T-helper 1 cell (primary cell): ENCODE data around the gene PRKAA2.
"Not testable (repeated sequence)": the region's sequence is repeated elsewhere in the genome, so short reads cannot be mapped to it uniquely, and the experiment has no call there.

Source experiments
- DNase-seq, 5 donors: peaks; one replicate each; pipeline ENCODE4 v3.0.0-alpha.2; 2012 to 2020
- total RNA-seq, 4 donors: gene quantifications; one replicate each; lab custom pipeline; 2026; lab: John Stamatoyannopoulos, UW

The PRKAA2 gene
- 0 to 0.23 (median 0) reads per million in 4 donors for total RNA-seq

DNA sequence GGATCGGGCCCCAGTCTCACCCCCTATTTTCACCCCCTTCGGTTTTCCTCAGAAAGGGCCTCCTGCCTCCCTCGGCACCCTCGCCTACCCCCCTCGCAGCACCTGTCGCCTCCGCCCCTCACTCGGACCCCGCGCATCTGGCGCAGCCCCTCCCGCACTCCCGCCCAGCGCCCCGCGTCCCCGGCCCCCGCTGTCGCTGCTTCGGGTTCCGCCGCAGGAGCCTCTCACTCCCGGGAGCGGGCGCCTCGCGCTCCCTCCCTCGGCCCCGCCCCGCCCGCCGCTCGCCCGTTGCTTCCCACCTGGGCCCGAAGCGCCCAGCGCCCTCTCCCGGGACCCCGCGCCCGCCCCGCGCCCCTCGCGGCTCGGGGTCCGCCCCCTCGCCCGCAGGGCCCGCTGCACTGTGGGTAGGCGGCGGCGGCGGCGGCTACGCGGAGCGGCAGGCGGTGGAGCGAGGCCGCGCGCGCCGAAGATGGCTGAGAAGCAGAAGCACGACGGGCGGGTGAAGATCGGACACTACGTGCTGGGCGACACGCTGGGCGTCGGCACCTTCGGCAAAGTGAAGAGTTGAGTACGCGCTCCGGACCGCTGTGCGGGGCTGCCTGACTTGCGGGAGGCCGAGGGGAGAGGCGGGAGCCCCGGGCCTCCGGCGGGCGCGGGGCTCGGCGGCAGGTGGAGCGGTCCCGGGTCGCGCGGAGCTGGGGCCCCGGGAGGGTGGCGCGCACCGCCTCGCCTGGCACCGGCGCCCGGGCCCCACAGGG, at the start of gene PRKAA2:
TSS of gene PRKAA2 (plus strand) at position 396 of the 758 bp plus-strand sequence. CDS start at position 470, 74 bp downstream.
- DNase-seq, result no peak

DNA sequence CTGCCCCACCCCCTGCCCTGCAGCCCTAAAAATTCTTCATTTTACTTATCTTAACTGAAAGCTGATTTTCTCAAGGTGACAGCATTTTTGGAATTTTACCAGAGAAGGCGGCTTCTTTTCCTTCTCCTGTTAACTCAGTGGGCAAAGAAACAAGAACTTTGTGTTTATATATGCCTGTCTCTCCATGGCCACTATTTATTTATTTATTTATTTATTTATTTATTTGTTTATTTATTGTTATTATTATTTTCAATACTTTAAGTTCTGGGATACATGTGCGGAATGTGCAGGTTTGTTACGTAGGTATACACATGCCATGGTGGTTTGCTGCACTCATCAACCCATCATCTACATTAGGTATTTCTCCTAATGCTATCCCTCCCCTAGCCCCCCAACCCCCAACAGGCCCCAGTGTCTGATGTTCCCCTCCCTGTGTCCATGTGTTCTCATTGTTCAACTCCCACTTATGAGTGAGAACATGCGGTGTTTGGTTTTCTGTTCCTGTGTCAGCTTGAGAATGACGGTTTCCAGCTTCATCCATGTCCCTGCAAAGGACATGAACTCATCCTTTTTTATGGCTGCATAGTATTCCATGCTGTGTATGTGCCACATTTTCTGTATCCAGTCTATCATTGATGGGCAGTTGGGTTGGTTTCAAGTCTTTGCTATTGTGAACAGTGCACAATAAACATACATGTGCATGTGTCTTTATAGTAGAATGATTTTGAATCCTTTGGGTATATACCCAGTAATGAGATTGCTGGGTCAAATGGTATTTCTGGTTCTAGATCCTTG, 49.5 kb upstream of the PRKAA2 start:
- not testable (repeated sequence) for DNase-seq

DNA sequence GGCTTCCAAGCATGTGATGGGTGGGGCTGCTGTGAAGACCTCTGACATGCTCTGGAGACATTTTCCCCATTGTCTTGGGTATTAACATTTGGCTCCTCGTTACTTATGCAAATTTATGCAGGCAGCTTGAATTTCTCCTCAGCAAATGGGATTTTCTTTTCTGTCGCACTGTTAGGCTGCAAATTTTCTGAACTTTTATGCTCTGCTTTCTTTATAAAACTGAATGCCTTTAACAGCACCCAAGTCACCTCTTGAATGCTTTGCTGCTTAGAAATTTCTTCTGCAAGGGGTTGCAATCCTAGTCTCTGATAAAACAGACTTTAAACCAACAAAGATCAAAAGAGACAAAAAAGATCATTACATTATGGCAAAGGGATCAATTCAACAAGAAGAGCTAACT, 35.0 kb upstream of the PRKAA2 start:
- DNase-seq, result not testable (repeated sequence)

DNA sequence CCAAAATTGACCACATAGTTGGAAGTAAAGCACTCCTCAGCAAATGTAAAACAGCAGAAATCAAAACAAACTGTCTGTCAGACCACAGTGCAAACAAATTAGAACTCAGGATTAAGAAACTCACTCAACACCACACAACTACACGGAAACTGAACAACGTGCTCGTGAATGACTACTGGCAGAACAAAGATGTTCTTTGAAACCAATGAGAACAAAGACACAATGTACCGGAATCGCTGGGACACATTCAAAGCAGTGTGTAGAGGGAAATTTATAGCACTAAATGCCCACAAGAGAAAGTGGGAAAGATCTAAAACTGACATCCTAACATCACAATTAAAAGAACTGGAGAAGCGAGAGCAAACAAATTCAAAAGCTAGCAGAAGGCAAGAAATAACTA, 34.3 kb upstream of the PRKAA2 start:
- not testable (repeated sequence) for DNase-seq

DNA sequence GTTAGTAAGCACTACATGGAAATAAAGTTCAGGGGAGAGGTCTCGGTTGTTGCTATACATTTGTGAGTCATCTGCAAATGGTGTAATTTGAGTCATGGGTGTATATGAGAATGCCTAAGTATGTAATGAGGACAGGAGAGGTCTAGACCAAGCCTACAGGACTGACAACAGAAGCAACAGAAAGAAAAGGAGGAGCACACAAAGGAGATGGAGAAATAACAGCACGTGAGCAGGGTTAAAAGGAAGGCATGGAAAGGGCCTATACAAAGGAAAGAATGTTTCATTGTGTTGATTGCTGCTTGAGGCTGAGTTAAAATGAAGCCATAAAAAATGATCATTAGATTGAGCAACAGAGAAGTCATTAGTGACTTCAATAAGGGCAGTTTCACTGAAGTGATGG, 28.0 kb upstream of the PRKAA2 start:
- DNase-seq, result no peak

DNA sequence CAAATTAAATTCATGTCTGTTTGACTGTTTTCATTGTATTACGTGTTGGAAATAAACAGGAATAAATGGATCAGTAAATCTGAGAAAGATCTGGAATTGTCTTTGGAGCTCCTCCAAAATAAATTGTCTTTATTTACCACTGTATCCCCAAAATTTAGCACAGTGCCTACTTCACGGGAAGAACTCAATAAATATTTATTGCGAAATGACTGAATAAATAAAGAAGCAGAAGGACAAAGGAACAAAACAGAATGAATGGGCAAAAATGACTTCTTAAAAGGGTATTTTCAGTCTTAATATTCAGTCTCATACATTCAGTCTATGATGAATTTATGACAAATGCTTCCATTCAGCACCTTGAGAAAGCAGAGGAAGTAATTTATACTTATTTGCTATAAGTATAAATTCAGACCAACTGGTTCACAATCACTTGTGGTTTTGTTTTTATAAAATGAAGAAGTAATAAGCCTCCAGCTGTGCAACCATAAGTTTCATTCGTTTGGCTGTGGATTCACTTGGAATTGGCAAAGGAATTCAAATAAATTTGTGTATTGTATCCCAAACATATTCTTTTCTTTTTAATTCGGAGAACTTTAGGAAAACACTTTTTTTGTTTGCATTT, 19.2 kb upstream of the PRKAA2 start:
- DNase-seq, result no peak

DNA sequence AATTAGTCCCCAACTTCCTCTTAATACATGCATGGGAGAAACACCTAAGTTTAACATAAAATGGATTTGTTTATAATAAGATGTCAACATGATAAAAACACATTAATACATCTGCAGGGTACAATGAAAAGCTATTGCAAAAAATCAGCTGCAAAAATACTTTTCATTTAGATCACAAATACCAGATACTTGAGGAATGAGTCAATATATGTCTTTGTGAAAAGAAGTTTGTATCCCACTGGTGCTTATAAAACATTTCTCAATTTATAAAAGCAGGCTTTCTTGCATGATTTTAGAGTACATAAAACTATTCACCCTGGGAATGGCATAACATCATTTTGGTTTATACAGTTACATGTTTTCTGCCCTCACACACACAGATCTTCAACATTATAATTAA, 18.6 kb upstream of the PRKAA2 start:
- no peak for DNase-seq

DNA sequence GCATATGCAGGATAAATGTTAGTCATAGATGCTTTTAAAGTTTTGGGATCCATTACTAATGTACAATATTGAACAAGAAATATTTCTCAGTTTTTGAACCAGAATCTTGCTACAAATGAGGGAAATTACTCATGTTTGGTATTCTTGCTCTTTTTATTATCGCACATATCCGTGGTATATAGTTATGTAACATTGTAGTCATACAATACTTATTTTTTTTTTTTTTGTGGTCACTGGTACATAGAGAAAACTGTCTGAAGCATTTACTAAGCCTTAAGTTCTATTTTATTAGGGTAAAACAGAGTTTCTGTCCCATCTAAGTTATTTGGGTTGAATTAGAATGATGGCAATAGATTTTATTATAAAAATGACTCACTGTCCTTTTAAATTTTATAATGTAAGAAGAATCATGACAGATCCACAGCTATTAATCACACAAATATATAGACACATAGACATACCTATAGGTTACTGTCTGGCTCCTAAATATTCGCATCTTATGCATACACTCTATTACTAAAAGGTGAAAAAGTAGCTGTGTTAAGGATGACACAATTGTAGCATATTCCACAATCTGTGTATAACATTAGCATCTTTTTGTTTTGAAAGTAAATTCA, 18.0 kb upstream of the PRKAA2 start:
- no peak for DNase-seq

DNA sequence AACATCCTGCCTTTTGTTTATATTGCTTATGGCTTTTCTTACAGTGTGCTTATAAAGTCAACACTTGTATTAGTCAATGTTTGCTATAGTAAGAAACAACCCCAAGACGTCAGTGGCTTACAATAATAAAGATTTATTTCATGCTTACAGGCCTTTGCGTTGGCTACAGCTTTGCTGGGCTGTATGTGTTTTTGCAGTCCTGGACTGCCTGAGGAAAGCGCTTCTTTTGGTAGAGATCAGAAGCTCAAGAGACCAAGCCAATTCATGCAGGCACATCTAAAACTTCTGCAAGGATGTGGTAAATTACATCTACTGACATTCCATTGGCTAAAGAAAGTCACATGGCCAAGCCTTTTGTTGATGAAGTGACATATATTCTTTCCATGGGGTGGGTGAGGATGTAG, 17.5 kb upstream of the PRKAA2 start:
- DNase-seq, result no peak

DNA sequence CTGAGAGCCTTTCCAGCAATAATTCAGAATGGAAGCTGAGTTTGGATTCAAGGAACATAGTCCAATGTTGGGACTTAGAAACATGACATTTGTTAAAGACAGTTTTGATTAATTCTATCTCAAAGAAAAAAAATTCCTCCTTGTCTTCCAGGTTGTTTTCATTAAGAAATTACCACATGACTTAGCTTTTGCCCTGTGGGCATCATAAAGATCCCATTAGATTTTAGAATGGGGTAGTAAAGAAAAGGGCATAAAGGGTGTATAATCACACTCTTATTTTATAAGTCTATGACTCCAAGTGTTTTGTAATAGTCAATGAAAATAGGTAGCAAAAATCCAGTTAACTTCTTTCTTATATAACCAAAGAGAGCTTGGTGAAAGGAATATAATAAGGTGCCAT, 14.3 kb upstream of the PRKAA2 start:
- no peak for DNase-seq

DNA sequence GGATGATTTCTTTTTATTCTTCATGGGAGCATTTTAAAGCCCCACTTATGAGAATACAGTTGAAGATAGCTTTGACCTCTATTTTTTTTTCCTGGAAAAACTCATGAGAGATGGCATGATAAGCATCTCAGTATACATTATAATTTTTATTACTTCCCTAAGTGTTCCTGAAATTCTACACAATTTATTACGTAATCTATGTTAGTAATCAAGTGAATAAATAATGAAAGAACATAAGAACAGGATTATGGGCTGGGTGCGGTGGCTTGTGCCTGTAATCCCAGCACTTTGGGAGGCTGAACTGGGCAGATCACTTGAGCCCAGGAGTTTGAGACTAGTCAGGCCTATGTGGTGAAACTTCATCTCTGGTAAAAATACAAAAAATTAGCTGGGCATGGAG, 13.2 kb upstream of the PRKAA2 start:
- DNase-seq, result no peak

DNA sequence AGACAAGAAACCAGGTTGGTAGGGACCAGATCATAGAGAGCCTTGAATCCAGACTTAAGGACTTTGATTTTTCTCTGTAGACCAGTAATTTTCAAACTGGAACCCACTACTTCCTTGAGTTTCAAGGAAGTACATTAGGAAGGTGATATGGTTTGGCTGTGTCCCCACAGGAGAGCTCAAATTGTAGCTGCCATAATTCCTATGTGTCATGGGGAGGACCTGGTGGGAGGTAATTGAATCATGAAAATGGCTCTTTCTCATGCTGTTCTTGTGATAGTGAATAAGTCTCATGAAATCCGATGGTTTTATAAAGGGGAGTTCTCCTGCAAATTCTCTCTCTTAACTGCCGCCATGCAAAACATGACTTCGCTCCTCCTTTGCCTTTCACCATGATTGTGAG, 10.1 kb upstream of the PRKAA2 start:
- DNase-seq, result no peak

DNA sequence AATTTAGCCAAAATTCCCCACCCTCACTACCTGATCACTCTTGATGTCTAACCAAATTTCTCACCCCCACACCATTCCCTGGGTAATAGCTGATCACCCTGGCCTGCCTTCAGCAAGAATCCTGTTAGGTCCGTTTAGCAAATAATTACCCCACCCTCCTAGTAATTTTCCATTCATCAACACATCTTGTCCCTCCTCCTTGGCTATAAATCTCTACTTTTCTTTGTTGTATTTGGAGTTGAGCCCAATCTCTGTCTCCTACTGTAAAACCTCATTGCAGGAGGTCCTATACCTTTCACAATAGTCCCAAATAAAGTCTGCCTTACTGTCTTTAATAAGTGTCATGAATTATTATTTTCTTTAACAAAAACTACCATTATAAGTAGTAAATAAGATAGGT, 6.9 kb upstream of the PRKAA2 start:
- no peak for DNase-seq

DNA sequence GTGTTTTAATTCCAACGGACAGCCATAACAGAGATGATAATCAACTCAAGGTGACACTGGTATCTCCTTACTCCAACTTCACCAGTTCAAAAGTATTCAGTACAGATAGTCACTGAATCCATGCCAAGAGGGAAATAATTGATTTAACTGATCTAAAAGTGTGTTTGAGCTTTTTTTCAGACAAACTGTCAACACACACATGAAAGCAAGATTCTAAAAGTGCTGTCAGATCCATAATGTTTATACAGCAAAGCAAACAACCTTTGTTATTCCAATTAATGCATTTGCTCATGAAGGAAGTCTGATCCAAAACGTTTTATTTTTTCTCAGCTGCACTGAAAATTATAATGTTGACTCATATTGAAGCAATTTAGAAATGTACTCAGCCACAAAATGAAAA, 5.9 kb upstream of the PRKAA2 start:
- no peak for DNase-seq

DNA sequence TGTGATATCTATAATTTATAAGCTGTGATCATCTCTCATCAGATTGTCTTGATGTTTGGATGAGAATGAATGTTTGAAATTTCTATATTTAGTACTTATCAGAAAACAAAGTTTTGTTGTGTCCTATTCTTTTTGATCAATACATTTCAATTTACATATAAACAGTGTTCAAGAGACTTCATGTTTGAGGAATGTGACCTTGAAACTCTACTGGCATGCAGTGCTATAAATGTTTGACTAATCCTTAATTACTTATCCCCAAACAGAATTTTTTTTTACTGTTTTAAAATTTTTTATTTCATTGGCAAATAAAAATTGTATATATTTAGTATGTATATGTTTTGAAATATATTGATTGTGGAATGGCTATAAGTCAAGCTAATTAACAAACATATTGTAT, 1.5 kb upstream of the PRKAA2 start:
- no peak for DNase-seq

DNA sequence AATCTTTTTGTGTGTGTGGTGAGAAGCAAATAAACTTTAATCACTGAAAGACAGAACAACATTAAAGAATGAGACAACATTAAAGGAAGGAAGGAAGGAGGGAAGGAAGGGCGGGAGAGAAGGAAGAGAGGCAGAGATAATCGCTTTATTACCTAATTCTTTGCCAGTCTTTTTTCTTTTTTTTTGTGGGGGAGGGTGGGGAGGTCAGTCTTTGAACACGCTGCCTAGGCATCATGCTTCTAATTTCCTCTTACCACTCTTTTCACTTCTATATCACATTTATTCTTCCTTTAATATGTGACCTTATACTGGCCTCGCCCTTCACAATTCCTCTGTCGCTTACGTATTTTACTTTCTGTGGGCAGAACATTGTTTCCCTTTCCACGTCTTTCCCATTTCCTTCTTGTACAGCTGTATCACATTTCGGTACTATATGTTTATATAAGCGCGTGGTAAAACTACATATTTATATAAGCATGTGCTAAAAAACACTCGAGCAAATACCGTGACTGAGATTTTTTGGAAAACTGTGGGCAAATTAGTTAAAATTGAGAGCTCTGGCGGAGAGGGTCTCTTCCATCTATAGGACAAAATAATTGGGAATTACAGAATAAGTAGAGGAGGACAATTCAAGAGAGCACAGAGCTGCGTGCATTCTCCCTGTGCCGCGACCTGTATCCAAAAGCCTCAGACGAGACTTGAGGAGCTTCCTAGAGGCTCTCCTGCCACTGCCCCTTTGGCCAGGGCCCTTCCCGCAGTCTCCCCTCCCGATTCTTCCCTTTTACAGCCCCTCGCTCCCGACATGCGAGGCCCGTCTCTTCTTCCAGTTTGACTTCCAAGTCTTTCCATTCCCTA, 823 bp upstream of the PRKAA2 start:
- no peak for DNase-seq

DNA sequence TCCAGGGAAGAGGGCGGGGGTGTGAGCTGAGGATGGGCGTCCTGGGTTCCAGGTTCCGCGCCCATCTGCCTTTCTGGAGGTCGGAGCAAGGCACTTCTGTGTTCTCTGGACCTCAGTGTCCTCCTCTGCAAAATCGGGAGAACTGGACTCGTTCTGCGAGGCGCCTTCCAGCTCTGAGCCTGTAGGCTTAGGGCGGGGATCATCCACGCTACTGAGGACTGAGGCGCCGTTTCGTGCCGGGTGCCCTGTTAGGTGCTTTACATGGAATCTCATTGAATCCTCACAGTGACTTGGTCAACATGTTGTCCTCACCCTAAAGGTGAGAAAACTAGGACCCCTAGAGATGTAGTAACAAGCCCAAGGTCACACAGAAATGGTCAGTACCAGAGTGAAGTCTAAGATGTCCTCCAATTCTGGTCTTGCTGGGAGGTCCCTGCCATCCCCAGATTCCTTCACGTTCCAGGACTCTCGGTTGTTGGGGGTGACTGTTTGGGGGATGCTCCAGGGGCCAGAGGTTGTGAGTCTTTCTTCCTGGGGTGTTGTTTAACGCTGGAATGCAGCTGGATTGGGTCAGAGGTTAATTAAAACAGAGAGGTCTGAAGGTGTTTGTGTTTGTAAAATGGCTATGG, 677 bp downstream of the PRKAA2 start:
- no peak for DNase-seq

DNA sequence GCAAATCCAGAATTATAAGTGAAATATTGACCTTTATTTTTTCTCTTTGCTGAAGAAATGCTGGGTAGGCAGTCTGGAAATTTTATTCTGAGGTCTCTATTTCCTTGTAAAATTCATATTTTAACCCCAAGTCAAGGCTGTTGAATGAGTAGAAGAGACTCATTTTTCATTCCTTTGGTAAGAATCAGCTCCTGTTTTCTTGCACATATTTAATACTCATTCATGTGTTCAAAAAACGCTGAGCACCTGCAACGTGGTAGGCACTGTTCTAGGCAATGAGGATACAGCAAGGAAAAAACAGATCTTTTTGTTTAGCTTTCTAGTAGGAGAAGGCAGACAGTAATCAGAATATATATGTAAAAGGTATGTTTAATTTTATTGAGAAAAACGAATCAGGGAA, 1.5 kb downstream of the PRKAA2 start:
- DNase-seq, result no peak

DNA sequence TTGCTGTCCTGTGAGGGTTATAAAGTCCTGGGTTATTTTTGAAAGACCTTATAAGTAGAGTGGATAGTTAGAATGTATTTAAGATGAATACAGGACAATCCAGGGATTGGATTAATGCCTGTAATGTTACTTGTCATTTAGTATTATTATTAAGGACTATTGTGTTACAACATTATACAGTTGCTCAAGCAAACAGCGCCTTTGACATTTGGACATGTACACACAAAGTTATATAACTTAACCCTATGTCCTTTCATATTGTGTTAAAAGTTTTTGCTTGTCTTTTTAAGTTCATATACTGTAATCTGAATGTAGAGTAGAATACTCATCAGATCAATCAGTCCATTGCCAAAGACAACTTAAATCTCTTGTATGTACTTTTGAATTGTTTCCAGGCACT, 2.0 kb downstream of the PRKAA2 start:
- DNase-seq, result no peak

DNA sequence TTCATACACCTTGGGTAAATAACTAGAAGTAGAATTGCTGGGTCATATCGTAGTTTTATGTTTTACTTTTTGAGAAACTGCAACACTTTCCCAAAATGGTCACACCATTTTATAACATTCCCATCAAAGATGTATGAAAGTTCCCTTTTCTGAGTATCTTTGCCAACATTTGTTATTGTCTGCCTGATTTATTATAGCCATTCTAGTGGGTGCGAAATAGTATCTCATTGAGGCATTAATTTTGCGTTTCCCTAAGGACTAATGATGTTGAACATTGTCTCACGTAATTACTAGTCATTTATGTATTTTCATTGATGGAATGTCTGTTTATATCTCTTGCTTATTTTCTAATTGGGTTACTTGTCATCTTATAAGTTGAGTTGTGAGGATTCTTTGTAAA, 3.4 kb downstream of the PRKAA2 start:
- no peak for DNase-seq

DNA sequence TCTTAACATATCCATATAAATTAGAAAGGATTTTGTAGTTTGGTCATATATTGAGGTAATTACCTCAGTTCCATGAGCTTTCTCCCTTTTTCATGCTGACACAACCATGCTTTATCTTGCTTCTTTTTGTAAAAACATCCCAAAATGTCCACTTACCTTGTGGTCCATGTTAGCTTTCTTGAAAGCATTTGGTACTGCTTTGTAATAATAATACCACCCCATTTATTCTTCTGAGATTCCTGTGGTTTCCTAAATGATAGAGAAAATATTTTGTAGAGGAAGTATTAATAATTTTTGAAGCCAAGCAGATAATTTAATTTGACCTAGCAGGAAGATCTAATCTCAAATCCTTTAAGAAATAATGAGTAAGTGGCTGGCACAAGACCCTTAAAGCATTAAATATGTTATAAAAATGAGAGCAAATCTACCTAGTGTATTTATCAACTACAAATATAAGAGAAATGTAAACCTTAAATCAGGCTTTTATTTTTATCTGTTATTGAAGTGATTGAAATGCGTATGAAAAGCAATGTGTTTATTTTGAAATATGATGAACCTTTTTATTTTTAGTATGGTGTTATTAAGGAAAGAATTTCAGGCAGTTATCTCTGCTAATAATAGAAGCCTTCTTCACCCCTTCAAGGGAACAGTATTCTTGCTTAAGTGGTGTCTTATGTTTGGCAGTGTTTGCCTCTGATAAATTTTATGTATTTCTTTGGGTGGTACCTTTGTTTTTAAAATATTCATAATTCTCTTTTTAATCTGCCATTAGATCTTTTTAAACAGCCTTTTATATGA, 9.2 kb downstream of the PRKAA2 start:
- no peak for DNase-seq
